SK-N-SH treated with all-trans-retinoic acid at 6 μM for 48 hours (cell line): ENCODE measurements around the gene MPLKIP.

Experiments
- ARNTL ChIP-seq: fragments of 450-650 bp; formaldehyde crosslinking; IDR thresholded peaks from 2 replicates; pipeline ENCODE4 v1.5.0; 2020; ENCODE audit warnings: low read depth, mild to moderate bottlenecking, moderate library complexity, borderline replicate concordance
- CSDC2 ChIP-seq: fragments of 250-450 bp; sonication (Bioruptor Pico); IDR thresholded peaks from 2 replicates; pipeline ENCODE4 v1.5.0; 2020; ENCODE audit warnings: mild to moderate bottlenecking, moderate library complexity
- CSRNP3 ChIP-seq: fragments of 250-450 bp; sonication (Bioruptor Pico); IDR thresholded peaks from 2 replicates; pipeline ENCODE4 v1.5.1; 2021; ENCODE audit warnings: mild to moderate bottlenecking, moderate library complexity
- PATZ1 ChIP-seq: fragments of 250-450 bp; sonication (Bioruptor Pico); IDR thresholded peaks from 2 replicates; pipeline ENCODE4 v1.8.0; 2020; ENCODE audit warnings: mild to moderate bottlenecking, moderate library complexity, borderline replicate concordance
- SNAI2 ChIP-seq: fragments of 250-450 bp; sonication (Bioruptor Pico); IDR thresholded peaks from 2 replicates; pipeline ENCODE4 v1.5.0; 2020; ENCODE audit warnings: mild to moderate bottlenecking, moderate library complexity
- TCF4 ChIP-seq: fragments of 250-450 bp; sonication (Bioruptor Pico); IDR thresholded peaks from 2 replicates; pipeline ENCODE4 v1.8.0; 2021; ENCODE audit warnings: mild to moderate bottlenecking, moderate library complexity, borderline replicate concordance
- ZC3H10 ChIP-seq: fragments of 250-450 bp; sonication (Bioruptor Pico); IDR thresholded peaks from 2 replicates; pipeline ENCODE4 v1.5.1; 2021; ENCODE audit warnings: mild to moderate bottlenecking, moderate library complexity
- ZNF565 ChIP-seq: fragments of 450-650 bp; formaldehyde crosslinking; conservative IDR thresholded peaks from 2 replicates; pipeline ENCODE4 v1.5.0; 2020; ENCODE audit warnings: low read depth, mild to moderate bottlenecking, moderate library complexity
- ZNF70 ChIP-seq: fragments of 450-650 bp; formaldehyde crosslinking; IDR thresholded peaks from 2 replicates; pipeline ENCODE4 v1.5.0; 2020; ENCODE audit warnings: mild to moderate bottlenecking, moderate library complexity
- ZNF8 ChIP-seq: fragments of 450-650 bp; formaldehyde crosslinking; IDR thresholded peaks from 2 replicates; pipeline ENCODE4 v1.5.0; 2020; ENCODE audit warnings: mild to moderate bottlenecking, moderate library complexity
- TF ChIP-seq, protein P1 (sequence below): fragments of 250-450 bp; sonication (Bioruptor Pico); IDR thresholded peaks from 2 replicates; pipeline ENCODE4 v1.5.0; 2020; ENCODE audit warnings: mild to moderate bottlenecking, moderate library complexity
- TF ChIP-seq, protein P2 (sequence below): fragments of 250-450 bp; sonication (Bioruptor Pico); IDR thresholded peaks from 2 replicates; pipeline ENCODE4 v1.5.1; 2020; ENCODE audit warnings: low read depth, mild to moderate bottlenecking, moderate library complexity

- TF ChIP-seq PATZ1 (CRISPR knock-in tag) (no peak), ARNTL (no peak), SNAI2 (no peak), CSDC2 (CRISPR knock-in tag) (no peak), TCF4 (no peak), CSRNP3 (CRISPR knock-in tag) (no peak), ZNF8 (CRISPR knock-in tag) (no peak), ZNF565 (CRISPR knock-in tag) (no peak), ZNF70 (no peak), ZC3H10 (CRISPR knock-in tag) (no peak)
- TF ChIP-seq, protein P1, sequence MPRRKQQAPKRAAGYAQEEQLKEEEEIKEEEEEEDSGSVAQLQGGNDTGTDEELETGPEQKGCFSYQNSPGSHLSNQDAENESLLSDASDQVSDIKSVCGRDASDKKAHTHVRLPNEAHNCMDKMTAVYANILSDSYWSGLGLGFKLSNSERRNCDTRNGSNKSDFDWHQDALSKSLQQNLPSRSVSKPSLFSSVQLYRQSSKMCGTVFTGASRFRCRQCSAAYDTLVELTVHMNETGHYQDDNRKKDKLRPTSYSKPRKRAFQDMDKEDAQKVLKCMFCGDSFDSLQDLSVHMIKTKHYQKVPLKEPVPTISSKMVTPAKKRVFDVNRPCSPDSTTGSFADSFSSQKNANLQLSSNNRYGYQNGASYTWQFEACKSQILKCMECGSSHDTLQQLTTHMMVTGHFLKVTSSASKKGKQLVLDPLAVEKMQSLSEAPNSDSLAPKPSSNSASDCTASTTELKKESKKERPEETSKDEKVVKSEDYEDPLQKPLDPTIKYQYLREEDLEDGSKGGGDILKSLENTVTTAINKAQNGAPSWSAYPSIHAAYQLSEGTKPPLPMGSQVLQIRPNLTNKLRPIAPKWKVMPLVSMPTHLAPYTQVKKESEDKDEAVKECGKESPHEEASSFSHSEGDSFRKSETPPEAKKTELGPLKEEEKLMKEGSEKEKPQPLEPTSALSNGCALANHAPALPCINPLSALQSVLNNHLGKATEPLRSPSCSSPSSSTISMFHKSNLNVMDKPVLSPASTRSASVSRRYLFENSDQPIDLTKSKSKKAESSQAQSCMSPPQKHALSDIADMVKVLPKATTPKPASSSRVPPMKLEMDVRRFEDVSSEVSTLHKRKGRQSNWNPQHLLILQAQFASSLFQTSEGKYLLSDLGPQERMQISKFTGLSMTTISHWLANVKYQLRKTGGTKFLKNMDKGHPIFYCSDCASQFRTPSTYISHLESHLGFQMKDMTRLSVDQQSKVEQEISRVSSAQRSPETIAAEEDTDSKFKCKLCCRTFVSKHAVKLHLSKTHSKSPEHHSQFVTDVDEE (CRISPR knock-in tag), result no peak
- TF ChIP-seq, protein P2, sequence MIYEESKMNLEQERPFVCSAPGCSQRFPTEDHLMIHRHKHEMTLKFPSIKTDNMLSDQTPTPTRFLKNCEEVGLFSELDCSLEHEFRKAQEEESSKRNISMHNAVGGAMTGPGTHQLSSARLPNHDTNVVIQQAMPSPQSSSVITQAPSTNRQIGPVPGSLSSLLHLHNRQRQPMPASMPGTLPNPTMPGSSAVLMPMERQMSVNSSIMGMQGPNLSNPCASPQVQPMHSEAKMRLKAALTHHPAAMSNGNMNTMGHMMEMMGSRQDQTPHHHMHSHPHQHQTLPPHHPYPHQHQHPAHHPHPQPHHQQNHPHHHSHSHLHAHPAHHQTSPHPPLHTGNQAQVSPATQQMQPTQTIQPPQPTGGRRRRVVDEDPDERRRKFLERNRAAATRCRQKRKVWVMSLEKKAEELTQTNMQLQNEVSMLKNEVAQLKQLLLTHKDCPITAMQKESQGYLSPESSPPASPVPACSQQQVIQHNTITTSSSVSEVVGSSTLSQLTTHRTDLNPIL (CRISPR knock-in tag), result no peak
Observed at GRCh38 chr7:40122940-40123254, 11.5 kb downstream of the MPLKIP start.
